CD4-positive, alpha-beta T cell treated with Interferon gamma for 1 hour (primary cell): ENCODE measurements around the gene ZNF845.
"Not testable (repeated sequence)": the region's sequence is repeated elsewhere in the genome, so short reads cannot be mapped to it uniquely, and the experiment has no call there.

ENCODE experiments used
- DNase-seq: peaks from one replicate; pipeline ENCODE4 v3.0.0-alpha.2; 2020

Gene ZNF845

DNA sequence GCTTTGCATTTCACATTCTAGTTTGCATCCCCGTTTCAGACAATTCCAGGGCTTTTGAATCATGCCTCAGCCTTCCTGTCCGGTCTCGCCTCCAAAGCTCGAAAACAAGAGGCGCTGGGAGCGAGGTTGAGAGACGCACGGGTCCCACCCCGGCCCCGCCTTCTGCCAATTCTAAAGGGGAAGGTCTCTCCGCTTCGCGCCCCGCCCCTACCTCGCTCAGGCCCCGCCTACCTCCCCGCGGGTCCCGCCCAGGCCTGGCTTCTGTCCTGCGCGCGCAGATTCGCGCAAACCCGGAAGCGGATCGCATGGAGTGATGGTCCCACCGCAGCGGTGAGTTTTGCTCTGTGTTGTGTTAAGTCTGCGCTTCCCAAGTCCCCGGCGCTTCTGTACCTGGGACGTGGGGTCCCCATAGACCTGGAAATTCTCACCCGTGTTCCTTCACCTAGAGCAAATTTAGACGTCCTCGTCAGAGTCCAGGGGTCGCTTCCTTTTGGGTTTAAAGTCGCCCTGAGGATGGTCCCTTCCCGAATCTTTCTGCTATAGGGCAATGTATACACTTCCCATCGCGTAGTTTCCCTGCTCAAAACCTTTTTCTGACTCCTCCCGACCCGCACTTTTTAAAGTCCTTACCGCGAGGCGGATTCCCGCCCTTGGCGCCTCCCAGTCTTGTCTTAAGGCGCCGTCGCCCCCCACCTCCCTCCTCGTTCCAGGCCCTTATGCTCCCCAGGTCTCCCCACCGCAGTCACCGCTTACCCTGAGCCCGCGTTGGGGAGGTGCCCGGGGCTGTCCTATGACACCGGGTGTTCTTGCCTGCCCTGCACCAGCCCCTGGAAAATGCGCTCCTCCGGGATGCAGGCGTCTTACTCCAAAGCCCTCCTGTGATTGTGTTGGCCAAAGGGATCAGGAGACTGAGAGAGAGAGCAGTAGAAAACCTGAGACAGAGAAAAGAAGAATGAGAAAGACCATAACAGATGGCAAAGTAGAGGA lies at the start of gene ZNF845:
Gene ZNF845 (plus strand): TSS at position 287 of the 987 bp plus-strand sequence. CDS start 7,559 bp downstream, outside the sequence.
- DNase-seq: peak; percentile 91

DNA sequence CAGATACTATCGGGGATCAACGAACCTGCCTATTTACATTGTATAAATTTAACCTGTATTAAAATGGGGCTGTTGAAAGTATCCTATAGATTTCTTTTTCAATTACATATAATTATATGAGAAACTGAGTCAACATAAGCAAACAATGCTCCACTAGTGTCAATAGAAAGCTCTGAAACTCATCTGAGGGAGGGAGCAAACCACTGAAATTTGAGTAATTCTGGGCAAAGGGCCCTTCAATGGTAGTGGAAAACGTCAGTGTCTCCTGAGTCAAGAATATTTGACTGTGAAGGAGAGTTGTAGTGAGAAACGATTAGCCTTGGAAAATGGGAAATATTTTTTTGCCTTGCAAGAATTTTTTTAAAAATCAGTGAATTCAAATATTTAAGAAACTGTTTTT lies 48.5 kb upstream of the ZNF845 start:
- DNase-seq: no peak

DNA sequence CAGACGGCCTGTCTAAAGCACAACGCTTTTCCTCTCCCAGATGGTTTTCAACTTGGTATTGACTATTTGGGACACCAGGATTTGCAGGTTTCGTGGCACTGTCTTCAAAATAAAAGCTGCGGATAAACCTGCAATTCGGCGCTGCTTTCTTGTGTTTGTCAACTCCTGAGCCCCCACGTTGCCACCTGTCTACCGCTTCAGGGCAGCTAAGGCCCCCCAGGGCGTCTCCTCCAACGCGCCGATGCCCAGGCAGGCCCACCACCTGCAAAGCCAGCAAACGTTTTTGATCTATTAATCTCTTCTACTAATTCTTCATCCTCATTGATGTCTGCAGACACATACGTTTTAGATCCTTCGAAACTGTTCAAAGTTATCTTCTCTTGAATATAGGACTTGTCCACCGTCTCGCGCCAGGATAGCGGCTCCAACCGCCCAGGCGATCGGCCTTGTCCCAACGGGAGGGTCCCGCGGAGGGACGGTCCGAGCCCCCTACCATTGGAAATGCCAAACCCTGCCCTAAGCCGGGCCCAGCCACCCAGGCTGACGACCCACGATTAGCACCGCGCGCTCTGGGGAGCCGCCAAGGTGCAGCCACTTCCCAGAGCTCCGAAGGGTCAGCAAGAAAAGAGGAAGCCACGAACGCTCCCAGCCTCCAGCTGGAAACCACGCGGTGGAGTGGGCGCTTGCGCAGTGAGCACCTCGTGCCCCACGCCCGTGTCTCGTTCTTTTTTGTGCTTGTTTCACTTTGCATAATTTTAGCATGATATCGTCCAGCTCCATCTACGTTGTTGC lies 42.6 kb upstream of the ZNF845 start:
- no peak for DNase-seq

DNA sequence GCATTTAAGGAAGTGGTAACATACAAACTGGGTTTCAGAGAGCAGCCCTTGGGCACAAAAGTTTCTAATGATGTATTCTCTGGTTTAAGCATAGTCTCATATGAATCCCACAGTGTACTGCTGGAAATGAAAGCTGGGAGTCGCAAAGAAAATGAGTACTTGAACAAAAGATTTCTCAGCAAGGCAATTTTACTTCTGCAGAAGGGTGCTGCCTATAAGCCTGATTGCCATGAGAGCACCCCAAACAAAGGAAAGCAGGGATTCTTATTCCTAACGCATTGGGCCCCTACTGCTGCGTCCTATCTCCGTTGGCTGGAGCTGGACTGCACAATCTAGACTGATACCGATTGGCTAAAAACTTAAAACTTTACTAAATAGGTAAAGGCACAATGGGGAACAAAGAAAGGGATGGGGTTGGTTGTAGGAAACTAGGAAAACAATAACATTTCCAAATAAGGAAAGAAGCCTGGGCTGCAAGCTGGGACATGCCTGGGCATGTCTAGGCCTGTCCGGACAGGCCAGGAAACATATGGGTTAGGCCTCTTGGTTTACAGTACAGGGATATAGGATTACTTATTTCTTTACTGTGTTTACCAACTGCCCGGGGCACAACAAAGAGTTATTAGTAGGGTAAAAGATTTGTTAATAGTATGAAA lies 38.6 kb upstream of the ZNF845 start:
- DNase-seq: no peak

DNA sequence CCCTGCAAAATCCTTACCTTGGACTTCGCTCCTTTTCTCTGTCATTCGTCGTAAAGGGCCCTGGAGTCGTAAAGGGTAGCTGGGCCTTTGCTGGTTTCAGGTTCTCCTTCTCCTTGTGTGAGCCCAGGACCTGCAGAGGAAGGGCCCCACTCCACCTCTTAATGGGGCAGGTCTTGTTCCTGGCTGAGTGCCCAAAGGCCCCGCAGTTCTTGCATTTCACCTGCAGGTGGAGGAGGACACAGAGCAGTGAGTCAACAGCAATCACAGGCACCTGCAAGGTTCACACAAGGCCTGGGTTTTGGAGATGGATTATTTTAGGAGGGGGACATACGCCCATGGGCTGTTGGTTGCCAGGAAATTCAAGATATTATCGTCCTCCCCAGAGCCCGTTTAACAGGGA lies 32.2 kb upstream of the ZNF845 start:
- DNase-seq: not testable (repeated sequence)

DNA sequence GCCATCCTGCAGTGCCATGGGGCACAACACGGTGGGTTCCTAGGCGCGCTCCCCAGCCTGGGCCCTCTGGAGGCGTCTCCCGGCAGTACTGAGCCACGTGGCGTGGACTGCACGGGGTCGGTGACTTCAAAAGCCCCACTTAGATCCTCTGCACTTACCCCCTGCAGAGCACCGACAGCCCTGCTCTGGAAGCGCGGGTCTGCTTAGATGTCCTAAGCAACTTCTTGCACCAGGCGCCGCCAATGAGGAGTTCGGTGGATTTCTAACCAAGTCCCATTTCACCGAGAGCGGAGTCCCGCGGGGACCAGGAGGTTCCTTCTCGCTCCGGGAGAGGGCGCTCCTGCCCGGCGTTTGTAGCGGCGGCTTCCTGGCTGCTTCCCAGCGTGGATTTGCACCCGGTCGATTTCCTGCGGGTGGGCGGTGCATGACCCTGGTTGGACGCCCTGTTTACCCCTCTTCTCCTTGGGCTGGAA lies 25.2 kb upstream of the ZNF845 start:
- DNase-seq: no peak

DNA sequence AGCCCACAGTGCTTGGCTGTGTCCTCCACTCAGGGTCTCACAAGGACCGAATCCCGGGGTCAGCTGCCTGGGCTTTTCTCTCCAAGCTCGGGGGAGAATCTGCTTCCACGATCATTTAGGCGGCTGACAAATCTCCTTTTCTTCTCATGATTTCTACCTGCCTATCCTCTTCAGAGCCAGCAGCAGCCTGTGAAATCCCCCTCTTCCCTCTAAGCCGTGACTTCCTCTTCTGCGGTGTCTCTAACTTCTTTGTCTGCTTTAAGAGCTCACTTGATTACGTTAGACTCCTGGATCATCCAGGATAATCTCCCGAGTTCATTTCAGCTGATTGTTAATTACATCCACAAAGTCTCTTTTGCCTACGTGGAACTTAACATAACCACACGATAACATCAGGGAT lies 22.5 kb upstream of the ZNF845 start:
- no peak for DNase-seq

DNA sequence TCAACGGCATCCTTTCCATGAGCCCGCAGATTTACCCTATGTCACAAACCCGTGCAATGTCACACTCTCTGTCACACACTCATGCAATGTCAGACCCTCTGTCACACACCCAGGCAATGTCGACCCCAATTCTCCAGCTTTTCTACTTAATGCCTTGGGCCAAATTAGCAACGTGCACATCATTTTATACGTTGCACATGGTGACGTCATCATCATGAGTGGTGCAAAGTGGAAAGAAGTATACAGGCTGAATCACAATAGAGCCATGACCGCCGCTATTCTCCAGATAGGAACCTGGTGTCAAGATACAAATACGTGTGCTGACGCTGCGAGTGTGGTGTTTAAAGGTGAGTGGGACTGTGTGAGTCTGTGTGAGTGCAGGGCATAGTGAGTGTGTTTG lies 21.7 kb upstream of the ZNF845 start:
- DNase-seq: no peak

DNA sequence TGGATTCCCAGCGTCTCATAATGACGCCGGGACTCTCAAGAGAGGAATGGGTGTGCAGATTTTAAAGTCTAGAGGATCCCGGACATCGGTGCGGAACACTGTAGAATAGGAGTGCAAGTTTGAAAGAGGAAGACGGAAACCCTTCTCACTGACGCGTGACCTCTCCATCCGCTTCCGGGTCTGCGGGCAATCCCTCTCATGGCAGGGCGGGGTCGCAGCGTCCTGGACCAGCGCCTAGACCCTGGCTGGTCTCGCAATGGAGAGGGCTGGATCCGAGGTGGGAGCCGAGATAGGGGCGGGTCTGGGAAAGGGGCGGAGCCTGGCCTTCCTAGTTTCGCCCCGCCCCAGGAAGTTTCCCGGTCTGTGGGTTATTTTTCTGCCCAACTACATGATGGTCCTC lies 4.6 kb upstream of the ZNF845 start:
- DNase-seq: no peak

DNA sequence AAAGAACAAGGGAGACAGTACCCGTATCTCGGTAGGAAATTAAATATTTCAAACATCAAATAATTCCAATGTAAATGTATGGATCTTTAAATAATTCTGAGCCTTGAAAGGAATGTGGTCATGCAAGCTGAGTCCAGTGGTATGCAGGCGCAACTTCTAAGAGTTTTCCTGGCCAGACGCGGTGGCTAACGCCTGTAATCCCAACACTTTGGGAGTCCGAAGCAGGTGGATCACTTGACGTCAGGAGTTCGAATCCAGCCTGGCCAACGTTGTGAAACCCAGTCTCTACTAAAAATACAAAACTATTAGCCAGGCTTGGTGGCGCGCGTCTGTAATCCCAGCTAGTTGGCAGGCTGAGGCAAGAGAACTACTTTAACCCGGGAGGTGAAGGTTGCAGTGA lies 1.1 kb upstream of the ZNF845 start:
- no peak for DNase-seq

DNA sequence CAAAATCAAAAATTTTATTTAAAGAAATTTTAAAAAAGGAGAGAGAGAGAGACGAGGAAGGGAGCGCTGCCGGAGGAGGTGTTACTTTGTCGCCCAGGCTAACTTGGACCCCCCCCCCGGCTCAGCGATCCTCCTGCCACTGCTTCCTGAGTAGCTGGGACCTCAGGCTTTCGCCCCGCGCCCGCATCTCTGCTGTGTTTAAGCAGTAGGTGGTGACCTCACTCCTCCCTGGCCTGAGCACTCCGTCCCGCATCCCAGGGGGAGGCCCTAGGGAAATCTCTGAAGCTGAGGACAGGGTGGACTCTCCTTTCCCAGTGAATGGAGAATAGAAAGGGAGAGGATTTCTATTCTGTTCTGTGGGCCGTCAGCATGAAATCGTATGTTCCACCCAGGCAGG lies 485 bp upstream of the ZNF845 start:
- peak; percentile 19 for DNase-seq

DNA sequence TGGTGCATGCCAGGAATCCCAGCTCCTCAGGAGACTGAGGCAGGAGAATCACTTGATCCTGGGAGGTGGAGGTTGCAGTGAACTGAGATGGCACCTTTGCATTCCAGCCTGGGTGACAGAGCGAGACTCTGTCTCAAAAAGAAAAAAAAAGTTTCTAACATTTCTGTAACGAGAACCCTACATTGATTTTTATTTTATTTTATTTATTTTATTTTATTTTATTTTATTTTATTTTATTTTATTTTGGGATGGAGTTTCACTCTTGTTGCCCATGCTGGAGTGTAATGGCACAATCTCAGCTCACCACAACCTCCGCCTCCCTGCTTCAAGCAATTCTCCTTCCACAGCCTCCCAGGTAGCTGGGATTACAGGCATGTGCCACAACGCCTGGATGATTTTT lies 10.9 kb downstream of the ZNF845 start:
- DNase-seq: not testable (repeated sequence)

DNA sequence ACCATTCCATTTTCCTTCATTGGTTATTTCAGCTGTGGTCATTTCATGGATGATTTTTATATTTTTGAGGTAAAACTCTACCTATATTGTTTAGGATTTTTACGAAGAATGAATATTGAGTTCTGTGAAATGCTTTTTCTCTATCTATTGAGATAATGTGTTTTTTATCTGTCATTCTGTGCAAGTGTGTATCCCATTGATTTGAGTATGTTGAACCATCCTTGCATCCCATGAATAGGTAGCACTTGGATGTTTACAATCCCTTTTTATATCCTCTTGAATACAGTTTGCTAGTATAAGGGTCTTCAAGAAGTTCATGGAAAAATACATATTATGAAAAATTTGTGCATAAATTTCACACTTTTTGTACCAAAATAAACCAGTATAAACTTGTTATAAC lies 22.2 kb downstream of the ZNF845 start:
- DNase-seq: no peak

DNA sequence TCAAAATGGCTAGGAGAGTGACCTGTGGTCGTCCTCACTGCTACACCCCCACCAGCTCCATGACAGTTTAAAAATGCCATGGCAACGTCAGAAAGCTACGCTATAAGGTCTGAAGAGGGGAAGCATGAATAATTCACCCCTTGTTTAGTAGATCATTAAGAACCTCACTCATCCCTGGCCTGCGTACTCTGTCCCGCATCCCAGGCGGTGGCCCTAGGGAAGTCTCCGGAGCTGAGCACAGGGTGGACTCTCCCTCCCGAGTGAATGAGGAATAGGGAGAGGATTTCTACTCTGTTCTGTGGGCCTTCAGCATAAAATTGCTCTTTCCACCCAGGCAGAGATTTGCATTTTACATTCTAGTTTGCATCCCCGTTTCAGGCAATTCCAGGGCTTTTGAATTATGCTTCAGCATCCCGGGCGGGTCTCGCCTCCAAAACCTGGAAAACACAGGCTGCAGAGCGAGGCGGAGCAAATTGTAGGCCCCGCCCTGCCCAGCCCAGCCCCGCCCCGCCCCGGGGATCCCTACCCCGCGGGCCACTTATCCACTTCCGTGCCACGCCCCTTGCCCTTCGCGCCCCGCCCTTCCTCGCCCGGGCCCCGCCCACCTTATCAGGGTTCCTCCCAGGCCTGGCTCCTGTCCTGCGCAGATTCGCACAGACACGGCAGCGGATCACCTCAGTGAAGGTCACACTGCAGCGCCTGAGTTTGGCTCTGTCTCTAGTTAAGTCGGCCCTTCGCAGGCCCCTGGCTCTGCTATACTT lies 24.5 kb downstream of the ZNF845 start:
- no peak for DNase-seq

DNA sequence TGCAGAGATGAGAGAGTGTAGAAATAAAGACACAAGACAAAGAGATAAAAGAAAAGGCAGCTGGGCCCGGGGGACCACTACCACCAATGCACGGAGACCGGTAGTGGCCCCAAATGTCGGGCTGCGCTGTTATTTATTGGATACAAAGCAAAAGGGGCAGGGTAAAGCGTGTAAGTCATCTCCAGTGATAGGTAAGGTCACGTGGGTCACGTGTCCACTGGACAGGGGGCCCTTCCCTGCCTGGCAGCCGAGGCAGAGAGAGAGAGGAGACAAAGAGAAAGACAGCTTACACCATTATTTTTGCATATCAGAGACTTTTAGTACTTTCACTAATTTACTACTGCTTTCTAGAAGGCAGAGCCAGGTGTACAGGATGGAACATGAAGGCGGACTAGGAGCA lies 26.5 kb downstream of the ZNF845 start:
- not testable (repeated sequence) for DNase-seq

DNA sequence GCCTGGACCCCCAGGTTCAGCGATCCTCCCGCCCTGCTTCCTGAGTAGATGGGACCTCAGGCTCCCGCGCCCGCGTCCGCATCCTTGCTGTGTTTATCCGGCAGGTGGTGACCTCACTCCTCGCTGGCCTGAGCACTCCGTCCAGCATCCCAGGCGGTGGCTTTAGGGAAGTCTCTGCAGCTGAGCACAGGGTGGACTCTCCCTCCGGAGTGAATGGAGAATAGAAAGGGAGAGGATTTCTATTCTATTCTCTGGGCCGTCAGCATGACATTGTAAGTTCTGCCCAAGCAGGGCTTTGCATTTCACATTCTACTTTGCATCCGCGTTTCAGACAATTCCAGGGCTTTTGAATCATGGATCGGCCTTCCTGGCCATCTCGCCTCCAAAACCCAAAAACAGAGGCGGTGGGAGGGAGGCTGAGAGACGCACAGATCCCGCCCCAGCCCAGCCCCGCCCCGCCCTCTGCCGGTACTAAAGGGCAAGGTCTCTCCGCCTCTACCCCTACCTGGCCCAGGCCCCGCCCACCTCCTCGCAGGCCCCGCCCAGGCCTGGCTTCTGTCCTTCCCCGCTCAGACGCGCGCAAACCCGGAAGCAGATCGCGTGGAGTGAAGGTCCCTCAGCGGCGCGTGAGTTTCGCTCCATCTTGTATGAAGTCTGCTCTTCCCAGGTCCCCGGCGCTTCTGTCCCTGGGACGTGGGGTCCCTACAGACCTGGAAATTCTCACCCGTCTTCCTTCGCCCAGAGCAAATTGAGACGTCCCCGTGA lies 31.8 kb downstream of the ZNF845 start, which contains the start of gene ZNF525:
Gene ZNF525 (plus strand): TSS at position 572 of the 765 bp plus-strand sequence. CDS start 6,577 bp downstream, outside the sequence.
- DNase-seq: peak; percentile 96

DNA sequence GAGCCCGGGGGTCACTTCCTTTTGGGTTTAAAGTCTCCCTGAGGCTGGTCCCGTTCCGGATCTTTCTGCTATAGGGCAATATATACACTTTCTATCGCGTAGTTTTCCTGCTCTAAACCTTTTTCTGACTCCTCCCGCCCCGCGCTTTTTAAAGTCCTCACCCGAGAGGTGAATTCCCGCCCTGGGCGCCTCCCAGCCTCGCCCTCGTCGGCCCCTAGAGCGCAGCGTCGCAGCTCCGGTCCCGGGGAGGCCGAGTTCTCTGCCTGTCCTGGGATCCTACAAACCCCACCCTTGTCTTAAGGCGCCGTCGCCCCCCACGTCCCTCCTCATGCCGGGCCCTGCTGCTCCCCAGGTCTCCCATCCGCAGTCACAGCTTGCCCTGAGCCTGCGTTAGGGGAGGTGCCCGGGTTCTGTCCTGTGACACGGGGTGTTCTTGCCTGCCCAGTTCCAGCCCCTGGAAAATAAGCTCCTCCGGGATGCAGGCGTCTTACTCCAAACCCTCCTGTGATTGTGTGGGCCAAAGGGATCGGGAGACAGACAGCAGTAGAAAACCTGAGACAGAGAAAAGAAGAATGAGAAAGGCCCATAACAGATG lies 32.4 kb downstream of the ZNF845 start:
- DNase-seq: peak; percentile 25

DNA sequence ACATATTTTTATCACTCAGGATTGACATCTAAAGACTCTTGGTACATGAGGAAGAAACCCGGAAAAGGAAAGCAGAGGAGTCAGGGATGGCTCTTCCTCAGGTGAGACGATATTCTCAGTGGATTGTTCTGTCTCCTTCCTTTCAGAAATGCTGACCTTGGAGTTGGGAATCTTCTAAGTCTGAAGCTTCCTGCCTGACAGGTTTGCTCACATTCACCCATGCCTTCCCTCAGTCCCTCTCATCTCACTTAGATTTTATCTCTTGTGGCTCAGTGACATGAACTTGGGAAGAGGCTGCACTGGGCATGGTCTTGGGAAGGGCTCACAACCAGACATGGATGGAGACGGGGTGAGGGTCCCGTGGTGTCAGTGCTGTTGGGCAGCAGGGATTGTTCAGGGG lies 38.6 kb downstream of the ZNF845 start:
- DNase-seq: no peak

DNA sequence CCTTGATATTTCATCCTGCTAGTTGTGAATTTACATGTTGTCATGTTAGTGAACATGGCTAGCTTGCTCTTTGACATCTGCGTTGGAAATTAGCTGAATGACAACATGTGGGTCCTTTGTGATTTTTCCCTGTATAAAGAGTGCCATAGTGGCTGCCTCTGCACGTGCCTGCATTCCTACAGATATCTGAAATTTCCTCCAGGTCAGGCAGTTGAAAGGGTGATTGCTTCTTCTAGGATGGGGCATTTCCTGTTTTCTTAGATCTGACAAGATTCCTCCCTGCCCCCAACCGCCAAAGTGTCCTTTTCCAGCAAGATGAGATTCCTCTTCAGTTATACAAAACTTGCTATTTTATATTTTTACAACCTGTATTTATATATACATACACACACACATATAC lies 40.7 kb downstream of the ZNF845 start:
- no peak for DNase-seq

DNA sequence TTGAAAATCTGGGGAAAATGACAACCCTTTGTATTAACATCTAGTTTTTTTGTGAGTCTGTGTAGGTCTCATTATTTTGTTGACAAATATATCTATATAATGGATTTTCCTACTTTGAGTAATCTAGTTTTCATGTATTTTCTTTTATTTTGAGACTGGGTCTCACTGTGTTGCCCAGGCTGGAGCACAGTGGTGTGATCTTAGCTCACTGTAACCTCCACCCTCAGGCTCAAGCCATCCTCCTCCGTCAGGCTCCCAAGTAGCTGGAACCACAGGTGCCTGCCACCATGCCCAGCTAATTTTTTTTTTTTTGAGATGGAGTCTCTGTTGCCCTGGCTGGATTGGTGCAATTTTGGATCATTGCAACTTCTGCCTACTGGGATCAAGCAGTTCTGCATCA lies 41.2 kb downstream of the ZNF845 start:
- no peak for DNase-seq

DNA sequence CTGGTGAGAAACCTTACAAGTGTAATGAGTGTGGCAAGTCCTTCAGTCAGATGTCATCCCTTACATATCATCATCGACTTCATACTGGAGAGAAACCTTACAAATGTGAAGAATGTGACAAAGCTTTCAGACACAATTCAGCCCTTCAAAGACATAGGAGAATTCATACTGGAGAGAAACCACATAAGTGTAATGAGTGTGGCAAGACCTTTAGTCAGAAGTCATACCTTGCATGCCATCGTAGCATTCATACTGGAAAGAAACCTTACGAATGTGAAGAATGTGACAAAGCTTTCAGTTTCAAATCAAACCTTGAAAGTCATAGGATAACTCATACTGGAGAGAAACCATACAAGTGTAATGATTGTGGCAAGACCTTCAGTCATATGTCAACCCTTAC lies 47.8 kb downstream of the ZNF845 start:
- no peak for DNase-seq
